Neuron (in vitro differentiated cells): ENCODE results near the gene TMEM145.

ENCODE experiments used
- H2AFZ ChIP-seq: one replicate; pipeline ENCODE4 v1.6.1; 2013; ENCODE audit warnings: low read depth, mild to moderate bottlenecking, inconsistent platforms, low read length, moderate library complexity
- H3K27me3 ChIP-seq: one replicate; pipeline ENCODE4 v1.6.1; 2013; ENCODE audit warnings: low read length; ENCODE audit not compliant: insufficient read depth
- H3K36me3 ChIP-seq: one replicate; pipeline ENCODE4 v1.6.1; 2013; ENCODE audit warnings: low read length; ENCODE audit not compliant: insufficient read depth
- H3K4me1 ChIP-seq: one replicate; pipeline ENCODE4 v1.6.1; 2013; ENCODE audit warnings: low read length; ENCODE audit not compliant: insufficient read depth
- H3K4me3 ChIP-seq: 2 replicates; pipeline ENCODE4 v1.5.1; 2013; ENCODE audit warnings: mild to moderate bottlenecking, low read length, moderate library complexity
- H3K9me3 ChIP-seq: one replicate; pipeline ENCODE4 v1.6.1; 2013; ENCODE audit warnings: low read length

TMEM145 gene

DNA sequence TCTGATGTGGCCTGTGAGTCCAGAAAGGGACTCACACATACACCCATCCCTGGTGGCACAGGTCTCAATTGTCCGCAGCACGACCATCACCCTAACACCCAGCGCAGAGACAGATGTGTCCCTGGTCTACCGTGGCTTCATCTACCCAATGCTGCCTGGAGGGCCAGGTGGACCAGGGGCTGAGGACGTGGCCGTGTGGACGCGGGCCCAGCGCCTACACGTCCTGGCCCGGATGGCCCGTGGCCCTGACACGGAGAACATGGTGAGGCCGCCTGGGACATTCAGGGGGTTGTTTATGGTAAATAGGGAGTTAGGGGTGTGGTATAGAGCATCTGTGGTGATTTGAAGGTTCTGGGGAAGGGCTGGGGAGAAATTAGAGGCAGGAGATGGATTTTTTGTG lies 35.1 kb downstream of the TMEM145 start:
- no peaks in the 10 kb centered on the region for H3K9me3 ChIP-seq
- H2AFZ ChIP-seq: no peak overlapping the region
- H3K36me3 ChIP-seq: peaks cover 37% of the 10 kb centered on the region
- H3K27me3 ChIP-seq: no peaks in the 10 kb centered on the region
- peaks cover 20% of the 10 kb centered on the region for H3K4me1 ChIP-seq
- H3K4me3 ChIP-seq: no peak overlapping the region

DNA sequence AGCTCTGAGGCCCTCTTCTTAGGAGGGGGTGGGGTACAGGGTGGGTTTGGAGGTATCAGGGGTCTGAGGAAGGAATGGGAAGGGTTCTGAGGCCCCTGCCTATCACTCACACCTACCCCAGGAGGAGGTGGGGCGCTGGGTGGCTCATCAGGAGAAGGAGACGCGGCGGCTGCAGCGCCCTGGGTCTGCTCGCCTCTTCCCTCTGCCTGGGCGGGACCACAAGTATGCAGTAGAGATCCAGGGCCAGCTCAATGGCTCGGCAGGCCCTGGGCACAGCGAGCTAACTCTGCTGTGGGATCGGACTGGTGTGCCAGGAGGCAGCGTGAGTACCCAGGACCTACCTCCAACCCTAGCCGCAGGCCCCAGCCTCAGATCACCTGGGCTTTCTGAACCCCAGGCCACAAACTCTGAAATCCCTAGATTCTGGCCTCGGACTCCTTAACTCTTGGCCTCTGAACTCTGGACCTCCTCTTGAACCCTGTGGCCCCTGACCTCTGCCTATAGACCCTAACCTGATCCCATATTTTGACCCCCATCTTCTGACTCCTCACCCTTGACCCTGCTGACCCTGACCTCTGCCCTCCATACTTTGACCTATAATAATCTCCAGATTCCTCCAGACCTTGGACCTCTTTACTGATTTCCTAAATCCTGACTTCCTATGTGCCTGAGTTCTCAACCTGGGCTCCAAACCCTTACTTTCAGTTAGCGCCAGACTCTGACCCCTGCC lies 36.4 kb downstream of the TMEM145 start:
- Histone ChIP-seq H3K27me3 (no peaks in the 10 kb centered on the region), H3K36me3 (peaks cover 33% of the 10 kb centered on the region), H3K4me1 (peaks cover 26% of the 10 kb centered on the region), H3K9me3 (no peaks in the 10 kb centered on the region), H2AFZ (no peak overlapping the region), H3K4me3 (no peak overlapping the region)

GRCh38 chr19:42350417-42350816 lies 37.3 kb downstream of the TMEM145 start:
- peaks cover 31% of the 10 kb centered on the region for H3K36me3 ChIP-seq
- no peaks in the 10 kb centered on the region for H3K9me3 ChIP-seq
- H3K4me1 ChIP-seq: peaks cover 26% of the 10 kb centered on the region
- no peaks in the 10 kb centered on the region for H3K27me3 ChIP-seq
- no peak overlapping the region for H3K4me3 ChIP-seq
- no peak overlapping the region for H2AFZ ChIP-seq

DNA sequence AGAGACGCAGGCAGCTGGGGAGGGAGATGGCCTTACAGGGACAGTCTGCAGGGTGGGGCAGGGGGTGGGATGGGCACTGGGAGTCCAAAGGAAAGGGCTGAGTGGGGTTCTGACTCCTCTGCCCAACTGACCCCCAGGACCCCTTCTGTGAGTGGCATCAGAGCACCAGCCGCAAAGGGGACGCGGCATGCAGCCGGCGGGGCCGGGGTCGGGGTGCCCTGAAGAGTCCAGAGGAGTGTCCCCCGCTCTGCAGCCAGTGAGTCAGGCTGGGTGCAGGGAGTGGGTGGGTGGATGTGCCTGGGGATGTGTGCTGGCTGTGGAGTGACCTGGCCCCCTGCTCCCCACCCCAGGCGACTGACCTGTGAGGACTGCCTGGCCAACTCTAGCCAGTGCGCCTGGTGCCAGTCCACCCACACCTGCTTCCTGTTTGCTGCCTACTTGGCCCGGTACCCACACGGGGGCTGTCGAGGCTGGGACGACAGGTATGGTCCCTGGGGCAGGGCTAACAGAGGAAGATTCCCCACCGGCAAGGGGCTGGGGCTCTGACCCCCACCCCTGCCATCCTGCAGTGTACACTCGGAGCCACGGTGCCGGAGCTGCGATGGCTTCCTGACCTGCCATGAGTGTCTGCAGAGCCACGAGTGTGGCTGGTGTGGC lies 38.1 kb downstream of the TMEM145 start:
- Histone ChIP-seq H3K4me3 (no peak overlapping the region), H3K9me3 (no peaks in the 10 kb centered on the region), H3K27me3 (no peaks in the 10 kb centered on the region), H3K4me1 (peaks cover 26% of the 10 kb centered on the region), H2AFZ (no peak overlapping the region), H3K36me3 (peaks cover 35% of the 10 kb centered on the region)

DNA sequence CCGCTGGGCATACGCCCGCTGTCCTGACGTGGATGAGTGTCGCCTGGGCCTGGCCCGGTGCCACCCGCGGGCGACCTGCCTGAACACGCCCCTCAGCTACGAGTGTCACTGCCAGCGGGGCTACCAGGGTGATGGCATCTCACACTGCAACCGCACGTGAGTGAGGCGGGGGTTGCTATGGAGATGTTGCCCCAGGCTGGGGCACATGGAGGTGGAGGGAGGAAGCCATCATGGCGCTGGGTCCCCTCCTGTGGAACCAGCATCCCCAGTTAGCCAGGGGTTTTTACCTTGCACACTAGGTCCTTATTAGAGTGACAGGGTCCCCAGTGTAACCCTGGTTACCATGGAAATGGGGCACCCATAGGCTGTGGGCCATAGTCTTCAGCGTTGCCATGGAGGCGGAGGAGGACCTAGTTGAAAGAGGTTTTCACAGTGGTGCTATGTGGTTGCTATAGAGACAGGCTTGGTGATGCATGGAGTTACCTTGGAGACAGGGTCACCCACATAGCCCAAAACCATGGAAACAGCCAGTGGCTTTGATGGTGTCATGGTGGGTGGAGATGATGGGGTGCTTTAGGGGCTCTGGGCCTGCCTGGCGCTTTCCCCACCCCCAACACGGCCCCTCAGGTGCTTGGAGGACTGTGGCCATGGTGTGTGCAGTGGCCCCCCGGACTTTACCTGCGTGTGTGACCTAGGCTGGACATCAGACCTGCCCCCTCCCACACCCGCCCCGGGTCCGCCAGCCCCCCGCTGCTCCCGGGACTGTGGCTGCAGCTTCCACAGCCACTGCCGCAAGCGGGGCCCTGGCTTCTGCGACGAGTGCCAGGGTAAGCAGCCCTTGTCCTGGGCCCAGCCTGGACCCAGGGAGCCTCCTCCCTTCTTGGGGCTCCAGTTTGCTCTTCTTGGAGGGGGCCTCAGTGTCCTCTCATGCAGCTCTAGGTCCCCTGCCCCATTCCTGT lies 39.5 kb downstream of the TMEM145 start:
- Histone ChIP-seq H3K27me3 (no peaks in the 10 kb centered on the region), H3K4me1 (peaks cover 26% of the 10 kb centered on the region), H3K36me3 (peaks cover 47% of the 10 kb centered on the region), H2AFZ (no peak overlapping the region), H3K4me3 (no peak overlapping the region), H3K9me3 (no peaks in the 10 kb centered on the region)

GRCh38 chr19:42353341-42354015 lies 40.4 kb downstream of the TMEM145 start:
- Histone ChIP-seq H3K4me3 (no peak overlapping the region), H3K4me1 (peaks cover 26% of the 10 kb centered on the region), H3K27me3 (no peaks in the 10 kb centered on the region), H3K9me3 (no peaks in the 10 kb centered on the region), H3K36me3 (peaks cover 48% of the 10 kb centered on the region), H2AFZ (no peak overlapping the region)

DNA sequence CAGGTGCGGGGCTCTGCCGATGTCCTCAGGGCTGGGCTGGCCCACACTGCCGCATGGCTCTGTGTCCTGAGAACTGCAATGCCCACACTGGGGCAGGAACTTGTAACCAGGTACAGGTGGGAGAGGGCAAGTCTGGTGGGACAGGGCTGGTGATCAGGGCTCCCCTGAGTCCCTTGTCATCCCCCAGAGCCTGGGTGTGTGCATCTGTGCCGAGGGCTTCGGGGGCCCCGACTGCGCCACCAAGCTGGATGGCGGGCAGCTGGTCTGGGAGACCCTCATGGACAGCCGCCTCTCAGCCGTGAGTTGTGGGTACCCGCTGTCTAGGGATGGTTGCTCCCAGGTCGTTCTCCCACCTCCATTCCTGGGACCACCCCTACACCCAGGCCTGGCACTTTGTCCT lies 42.8 kb downstream of the TMEM145 start:
- Histone ChIP-seq H3K9me3 (no peaks in the 10 kb centered on the region), H3K27me3 (no peaks in the 10 kb centered on the region), H2AFZ (no peak overlapping the region), H3K4me3 (no peak overlapping the region), H3K36me3 (peaks cover 54% of the 10 kb centered on the region), H3K4me1 (peaks cover 26% of the 10 kb centered on the region)

DNA sequence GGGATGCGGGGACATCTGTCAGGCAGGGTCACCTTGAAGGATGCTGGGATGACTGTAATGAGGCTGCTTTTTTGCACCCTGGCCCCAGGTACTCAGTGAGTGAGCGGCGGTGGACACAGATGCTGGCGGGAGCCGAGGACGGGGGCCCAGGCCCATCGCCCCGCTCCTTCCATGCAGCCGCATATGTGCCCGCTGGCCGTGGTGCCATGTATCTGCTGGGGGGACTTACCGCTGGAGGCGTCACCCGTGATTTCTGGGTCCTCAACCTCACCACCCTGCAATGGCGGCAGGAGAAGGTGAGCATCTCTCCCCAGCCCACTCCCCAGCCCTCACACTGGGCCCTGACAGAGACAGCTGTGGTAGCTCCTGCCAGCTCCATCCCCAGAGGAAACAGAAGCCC lies 43.6 kb downstream of the TMEM145 start:
- H3K36me3 ChIP-seq: peaks cover 61% of the 10 kb centered on the region

GRCh38 chr19:42357290-42357689 lies 44.2 kb downstream of the TMEM145 start:
- Histone ChIP-seq H3K36me3 (peaks cover 67% of the 10 kb centered on the region), H3K9me3 (no peaks in the 10 kb centered on the region), H2AFZ (no peak overlapping the region), H3K27me3 (no peaks in the 10 kb centered on the region), H3K4me1 (peaks cover 13% of the 10 kb centered on the region), H3K4me3 (no peak overlapping the region)

More for the DNA sequence above, 43.6 kb downstream of the TMEM145 start:
- no peaks in the 10 kb centered on the region for H3K27me3 ChIP-seq
- H3K9me3 ChIP-seq: no peaks in the 10 kb centered on the region
- peaks cover 19% of the 10 kb centered on the region for H3K4me1 ChIP-seq
- H3K4me3 ChIP-seq: no peak overlapping the region
- H2AFZ ChIP-seq: no peak overlapping the region

DNA sequence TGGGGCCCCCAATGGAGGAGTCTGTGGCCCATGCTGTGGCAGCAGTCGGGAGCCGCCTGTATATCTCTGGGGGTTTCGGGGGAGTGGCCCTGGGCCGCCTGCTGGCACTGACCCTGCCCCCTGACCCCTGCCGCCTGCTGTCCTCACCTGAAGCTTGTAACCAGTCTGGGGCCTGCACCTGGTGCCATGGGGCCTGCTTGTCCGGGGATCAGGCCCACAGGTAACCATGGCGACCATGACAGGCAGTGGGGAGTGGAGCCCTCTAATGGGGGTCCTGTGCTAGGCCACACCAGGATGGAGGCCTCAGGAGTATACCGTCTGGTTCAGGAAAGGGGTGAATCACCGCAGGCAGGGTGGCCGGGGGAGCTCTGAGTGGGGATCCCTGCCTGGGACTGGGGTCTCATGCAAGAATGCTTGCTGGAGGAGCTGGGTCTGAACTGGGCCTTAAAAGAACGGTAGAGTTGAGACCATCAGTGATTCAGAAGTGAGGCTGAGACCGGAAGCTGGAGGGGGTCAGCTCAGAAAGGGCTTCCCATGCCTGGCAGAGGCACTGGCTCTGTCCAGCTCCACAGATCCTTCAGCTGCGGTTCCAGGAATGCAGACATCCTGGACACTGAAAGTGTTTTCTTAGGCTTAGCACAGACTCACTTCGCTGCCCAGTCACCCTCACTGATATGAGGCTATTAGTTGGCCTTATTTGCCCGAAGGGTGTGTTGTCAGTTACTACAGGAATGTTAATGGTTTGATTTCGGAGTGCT lies 47.9 kb downstream of the TMEM145 start:
- H3K4me3 ChIP-seq: no peak overlapping the region
- H3K27me3 ChIP-seq: no peaks in the 10 kb centered on the region
- H2AFZ ChIP-seq: no peak overlapping the region
- H3K9me3 ChIP-seq: peaks cover 4% of the 10 kb centered on the region
- peaks cover 69% of the 10 kb centered on the region for H3K36me3 ChIP-seq
- H3K4me1 ChIP-seq: no peaks in the 10 kb centered on the region

DNA sequence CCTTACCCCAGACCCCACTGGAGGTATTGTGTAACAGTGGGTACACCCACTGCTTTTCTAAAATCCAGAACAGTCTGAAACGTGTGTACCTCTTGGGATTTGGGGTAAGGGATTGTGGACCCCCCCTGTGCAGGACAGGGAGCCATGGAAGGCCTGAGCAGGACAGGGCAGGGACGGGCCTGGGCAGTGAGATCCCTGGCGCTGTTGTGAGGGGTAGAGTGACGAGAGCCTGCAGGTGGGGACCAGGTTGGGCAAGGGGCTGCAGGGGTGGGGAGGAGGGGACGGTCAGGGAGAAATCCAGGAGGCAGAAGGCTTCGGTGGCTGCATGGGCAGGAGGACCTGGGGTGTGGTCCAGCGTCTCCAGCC lies 48.4 kb downstream of the TMEM145 start:
- Histone ChIP-seq H3K4me1 (no peaks in the 10 kb centered on the region), H3K36me3 (peaks cover 69% of the 10 kb centered on the region), H3K9me3 (peaks cover 4% of the 10 kb centered on the region), H3K27me3 (no peaks in the 10 kb centered on the region), H2AFZ (no peak overlapping the region), H3K4me3 (no peak overlapping the region)

DNA sequence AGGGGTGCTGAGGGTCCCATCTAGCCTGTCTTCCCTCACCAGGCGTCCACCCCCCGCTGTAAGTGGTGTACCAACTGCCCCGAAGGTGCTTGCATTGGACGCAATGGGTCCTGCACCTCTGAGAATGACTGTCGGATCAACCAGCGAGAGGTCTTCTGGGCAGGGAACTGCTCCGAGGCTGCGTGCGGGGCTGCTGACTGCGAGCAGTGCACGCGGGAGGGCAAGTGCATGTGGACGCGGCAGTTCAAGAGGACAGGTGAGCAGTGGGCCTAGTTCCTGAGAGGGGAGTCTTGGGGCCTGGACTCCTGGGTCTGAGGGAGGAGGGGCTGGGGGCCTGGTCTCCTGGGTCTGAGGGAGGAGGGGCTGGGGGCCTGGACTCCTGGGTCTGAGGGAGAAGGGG lies 49.2 kb downstream of the TMEM145 start:
- Histone ChIP-seq H2AFZ (no peak overlapping the region), H3K9me3 (peaks cover 4% of the 10 kb centered on the region), H3K36me3 (peaks cover 62% of the 10 kb centered on the region), H3K4me1 (no peaks in the 10 kb centered on the region), H3K4me3 (no peak overlapping the region), H3K27me3 (no peaks in the 10 kb centered on the region)
